HL-60 (cell line): Measurements from ENCODE around the gene ABCA4.

Experiments
- CTCF ChIP-seq: IDR thresholded peaks from one replicate; pipeline ENCODE4 v1.5.1; 2011; ENCODE audit warnings: low read length, control low read depth, inconsistent platforms; ENCODE audit not compliant: insufficient read depth
- GABPA ChIP-seq: IDR thresholded peaks from 2 replicates; pipeline ENCODE4 v1.6.1; 2012; ENCODE audit warnings: low read depth
- POLR2AphosphoS5 ChIP-seq: IDR thresholded peaks from 2 replicates; pipeline ENCODE4 v1.6.1; 2012; ENCODE audit warnings: low read depth
- SPI1 ChIP-seq: IDR thresholded peaks from 2 replicates; pipeline ENCODE4 v1.6.1; 2012; ENCODE audit warnings: low read depth, mild to moderate bottlenecking, borderline replicate concordance

- TF ChIP-seq CTCF (no peak), GABPA (no peak), SPI1 (no peak), POLR2AphosphoS5 (no peak)
Observed at GRCh38 chr1:93958032-93958725, 162.8 kb downstream of the ABCA4 start.
